Hematopoietic multipotent progenitor cell treated with erythropoietin and hydrocortisone succinate and interleukin-3 and kit ligand, for 4 days (in vitro differentiated cells): Measurements from ENCODE around the gene MC1R.
"Not testable (repeated sequence)": the region's sequence is repeated elsewhere in the genome, so short reads cannot be mapped to it uniquely, and the experiment has no call there.

Experiments
- DNase-seq: peaks from one replicate; pipeline ENCODE4 v3.0.0-alpha.2; 2015

Gene MC1R

DNA sequence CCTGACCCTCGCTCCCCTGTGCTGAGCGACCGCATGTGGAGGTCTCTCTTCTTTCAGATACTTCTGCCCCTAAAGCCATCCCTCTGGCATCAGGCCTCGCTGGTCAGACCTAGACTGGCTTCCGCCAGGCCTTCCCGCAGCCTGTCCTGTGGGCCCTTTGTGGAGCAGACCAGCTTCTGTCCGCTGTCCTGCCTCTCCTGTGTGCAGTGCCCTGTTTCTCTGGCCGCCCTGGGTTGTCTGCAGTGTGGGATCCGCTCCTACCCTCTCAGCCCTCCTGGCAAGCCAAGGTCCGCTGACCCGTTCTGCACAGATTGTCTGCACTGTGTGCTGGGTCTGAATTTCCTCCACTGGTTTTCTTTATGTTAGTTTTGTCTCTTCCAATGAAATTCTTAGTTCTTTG is 21.5 kb upstream of the MC1R start:
- DNase-seq = no peak

DNA sequence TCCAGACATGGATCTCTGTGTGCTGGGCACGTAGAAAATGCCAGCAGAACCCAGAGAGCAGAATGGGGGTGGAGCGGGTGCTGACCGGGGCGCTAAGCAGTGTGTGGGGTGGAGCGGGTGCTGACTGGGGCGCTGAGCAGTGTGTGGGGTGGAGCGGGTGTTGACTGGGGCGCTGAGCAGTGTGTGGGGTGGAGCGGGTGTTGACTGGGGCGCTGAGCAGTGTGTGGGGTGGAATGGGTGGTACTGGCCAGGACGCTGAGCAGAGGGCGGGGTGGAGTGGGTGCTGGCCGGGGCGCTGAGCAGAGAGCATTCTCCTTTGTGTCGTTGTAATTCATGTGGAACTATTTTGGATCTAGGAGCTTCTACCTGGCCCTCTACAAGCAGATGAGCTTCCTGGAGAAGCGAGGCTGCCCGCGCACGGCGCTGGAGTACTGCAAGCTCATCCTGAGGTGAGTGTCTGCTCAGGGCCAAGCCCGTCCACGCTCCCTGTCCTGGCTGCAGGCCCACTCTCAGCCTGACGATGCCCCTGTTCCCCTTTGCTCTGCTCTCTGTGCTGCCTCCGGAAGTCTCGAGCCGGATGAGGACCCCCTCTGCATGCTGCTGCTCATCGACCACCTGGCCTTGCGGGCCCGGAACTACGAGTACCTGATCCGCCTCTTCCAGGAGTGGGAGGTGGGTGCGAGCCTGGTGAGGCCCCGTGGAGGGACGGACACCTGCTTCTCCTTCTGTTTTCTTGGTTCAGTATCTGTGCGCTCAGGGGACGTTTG is 20.3 kb upstream of the MC1R start:
- no peak for DNase-seq

DNA sequence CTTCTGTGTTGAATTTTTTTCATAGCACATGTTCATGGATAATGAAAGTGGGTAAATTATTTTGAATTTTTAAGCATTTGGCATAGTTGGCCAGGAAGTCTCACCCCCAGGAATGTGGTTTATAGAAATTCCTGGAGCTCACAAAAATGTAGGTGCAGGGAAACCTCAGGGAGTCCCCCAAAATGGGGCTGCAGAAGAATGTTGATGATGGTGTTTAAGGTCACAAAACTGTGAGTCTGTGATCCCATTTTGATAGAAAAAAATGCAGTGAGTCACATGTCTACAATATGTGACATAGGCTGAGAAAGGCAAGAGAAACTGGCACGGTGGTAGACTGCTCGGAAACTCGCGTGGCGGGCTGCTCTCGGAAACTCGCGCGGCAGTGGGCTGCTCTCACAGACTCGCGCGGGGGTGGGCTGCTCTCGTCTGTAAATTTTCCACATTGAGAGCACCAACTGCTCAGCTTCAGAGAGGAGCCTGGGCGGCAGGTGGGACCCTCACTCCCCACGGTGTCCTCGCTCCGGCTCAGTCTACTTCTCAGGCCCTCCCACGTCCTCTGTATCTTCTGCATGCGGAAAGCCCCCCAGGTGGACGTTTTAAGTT is 18.7 kb upstream of the MC1R start:
- no peak for DNase-seq

DNA sequence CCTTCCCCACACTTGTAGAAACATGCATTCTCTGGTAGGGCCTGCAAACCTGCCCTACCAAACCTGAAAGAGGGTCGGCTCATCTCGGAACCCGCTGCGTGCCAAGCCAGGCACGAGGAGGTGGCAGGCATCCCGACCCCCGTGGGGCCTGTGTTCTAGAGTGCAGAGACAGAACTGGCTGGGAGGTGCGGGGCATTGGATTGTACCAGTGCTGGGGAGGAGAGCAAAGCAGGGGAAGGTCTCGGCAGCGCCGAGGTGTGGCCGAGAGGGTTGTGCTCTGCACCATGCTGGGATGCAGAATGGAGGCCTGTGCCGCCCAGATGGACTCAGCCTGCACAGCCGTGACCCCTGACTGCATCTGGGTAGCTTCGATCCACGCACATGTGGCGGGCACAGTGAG is 17.8 kb upstream of the MC1R start:
- DNase-seq = no peak

DNA sequence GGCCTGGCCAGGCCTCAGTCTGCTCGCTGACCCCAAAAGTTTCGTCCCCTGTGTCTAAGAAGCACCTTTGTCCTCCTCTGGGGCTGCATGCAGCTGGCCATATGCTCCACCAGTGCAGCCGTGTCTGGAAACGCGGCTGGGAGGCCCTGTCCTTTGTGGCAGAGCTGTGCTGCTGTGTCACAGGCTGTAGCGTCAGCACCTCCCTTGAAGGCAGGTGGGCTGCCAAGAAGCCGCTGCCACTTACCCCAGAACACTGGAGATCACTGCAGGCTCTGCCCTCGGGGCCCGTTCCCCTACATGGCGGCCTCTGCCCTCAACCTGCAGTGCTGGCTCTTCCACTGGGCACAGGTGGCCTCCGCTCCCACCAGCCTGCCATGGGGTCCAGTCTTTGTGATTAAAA is 15.7 kb upstream of the MC1R start:
- no peak for DNase-seq

DNA sequence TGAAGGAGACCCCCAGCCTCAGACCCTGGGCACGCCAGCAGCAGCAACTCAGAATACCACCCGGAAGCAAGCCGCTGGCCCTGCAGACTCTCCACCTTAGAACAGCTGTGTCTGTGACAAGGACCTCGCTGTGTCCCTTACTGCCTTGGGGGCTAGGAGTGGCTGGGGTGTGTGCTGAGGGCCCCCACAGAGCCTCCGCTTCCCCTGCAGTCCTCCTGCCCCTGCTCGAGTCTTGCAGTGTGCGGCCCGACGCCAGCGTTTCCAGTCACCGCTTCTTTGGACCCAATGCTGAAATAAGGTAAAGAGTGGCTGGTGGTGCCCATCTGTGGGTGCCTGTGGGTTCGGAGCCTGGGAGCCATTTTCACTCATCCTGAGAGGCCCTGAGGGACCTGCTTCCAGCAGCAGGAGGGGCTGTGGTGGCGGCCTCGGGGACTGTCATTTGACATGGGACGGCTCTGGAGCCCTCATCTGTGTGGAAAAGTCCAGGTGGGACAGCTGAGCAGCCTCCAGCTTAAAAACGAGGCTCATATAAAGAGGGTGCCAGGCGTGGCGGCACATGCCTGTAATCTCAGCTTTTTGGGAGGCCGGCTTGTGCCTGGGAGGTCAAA is 14.7 kb upstream of the MC1R start:
- no peak for DNase-seq

DNA sequence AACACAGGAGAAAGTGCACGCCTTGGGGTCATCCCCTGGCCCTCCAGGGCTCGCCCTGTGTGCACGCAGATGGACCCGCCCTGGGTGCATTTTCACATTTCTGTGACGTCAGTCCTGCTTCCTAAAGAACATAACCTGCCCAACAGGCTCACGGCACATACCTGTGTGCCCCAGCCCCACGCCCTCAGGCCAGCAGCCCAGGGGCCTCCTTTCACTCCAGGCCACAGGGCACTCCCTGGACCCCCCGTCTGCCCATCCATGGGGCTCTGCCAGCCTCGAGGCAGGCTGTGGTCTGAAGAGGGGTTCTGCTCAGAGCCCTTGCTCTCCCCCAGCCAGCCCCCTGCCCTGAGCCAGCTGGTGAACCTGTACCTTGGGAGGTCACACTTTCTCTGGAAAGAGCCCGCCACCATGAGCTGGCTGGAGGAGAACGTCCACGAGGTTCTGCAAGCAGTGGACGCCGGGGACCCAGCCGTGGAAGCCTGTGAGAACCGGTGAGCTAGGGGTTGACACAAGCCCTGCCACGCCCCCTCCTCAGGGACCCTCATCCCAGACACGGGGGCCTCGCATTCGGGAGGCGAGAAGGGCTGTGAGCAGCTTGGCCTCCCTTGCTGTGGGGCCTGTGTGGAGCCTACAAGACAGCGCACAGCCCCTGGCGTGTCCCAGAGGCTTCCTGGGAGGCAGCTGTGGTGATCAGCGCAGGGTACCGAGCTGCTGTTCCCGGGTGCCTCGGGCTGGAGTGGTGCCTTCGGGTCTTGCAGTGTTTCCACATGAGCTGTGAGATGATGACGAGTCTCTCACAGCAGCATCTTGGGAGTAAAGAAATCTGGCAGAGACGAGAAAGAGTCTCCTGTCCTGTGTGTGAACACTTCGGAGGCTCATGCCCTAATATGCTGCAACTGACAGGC is 13.8 kb upstream of the MC1R start:
- DNase-seq = no peak

DNA sequence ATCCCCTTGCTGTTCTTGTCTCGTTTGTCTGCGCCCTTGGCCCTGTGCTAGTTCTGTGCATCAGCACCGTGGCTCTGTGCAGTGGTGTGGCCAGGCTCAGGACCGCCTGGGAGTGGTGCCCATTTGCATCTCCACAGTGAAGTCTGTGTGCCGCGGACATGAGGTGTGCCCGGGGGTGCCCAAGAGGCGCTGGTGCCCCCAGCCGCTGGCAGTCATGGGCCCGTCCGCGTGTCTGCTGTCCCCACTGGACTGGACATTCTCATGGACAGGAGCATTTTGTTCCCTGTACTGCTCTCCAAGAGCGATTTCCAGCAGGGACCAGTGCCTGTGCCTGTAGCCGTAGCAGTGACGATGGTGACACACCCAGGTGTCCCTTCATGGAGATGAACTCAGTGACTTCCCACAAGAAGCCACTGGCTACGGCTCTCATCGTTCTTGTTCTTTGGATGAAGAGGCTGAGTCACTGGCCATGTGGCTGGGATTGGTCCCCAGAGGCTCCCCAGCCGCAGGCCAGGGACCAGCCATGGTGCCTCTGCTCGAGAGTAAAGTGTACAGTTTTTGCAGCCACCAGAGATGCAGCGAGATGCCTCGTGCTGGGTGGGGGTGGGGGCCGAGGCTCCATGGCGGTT is 13.0 kb upstream of the MC1R start:
- DNase-seq = no peak

DNA sequence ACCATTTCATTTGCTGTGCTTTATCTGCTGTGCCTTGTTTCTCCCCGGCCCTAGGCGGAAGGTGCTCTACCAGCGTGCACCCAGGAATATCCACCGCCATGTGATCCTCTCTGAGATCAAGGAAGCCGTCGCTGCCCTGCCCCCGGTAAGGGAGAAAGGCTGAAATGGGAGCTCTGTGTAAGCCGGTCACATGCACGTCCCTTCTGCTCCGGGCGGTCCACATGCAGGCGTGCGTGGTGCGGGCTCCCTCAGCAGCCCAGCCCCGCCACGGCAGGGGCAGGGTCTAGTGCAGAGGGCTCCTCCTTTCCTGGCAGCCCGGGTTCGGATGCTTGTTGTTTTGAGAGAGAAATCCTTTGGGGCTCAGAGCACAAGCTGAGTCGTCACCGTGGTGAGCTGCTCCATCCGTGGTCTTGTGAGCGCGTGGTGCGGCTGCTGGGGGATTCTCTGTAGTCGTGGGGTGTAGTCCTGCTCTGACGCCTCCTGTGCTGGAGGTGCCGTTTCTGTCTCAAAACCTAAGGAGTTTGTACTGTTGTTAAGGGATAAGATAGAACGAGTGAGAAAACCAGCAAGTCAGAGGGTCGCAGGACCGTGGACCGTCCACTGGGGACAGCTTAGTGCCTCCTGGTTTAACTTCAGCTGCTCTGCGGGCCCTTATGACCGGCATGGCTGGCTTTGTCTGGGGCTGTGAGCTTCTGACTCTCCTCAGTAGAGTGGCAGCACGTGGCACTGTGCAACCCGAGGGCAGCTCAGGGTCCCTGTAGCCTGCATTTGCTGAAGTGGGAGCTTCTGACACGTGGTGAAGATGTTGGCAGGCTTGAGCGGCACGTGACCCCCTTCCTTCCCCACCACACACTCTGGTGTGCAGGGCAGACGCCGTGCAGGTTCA is 12.3 kb upstream of the MC1R start:
- DNase-seq = no peak

DNA sequence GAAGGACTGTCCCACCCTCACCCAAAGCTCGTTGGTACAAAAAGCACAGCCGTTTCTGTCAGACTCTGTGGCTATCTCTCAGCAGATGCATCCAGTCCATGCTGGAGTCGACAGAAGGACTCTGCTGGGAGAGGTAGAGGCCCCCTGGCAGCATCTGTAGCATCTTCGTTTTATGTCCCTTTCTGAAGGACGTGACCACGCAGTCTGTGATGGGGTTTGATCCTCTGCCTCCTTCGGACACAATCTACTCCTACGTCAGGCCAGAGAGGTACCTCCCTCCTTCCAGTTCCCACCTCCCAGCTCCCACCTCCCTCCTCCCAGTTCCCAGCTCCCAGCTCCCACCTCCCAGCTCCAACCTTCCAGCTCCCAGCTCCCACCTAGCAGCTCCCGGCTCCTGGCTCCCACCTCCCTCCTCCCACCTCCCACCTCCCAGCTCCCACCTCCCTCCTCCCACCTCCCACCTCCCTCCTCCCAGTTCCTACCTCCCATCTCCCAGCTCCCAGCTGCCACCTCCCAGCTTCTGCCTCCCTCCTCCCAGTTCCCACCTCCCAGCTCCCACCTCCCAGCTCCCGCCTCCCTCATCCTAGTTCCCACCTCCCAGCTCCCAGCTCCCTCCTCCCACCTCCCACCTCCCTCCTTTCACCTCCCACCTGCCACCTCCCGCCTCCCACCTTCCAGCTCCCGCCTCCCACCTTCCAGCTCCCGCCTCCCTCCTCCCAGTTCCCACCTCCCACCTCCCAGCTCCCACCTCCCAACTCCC is 11.4 kb upstream of the MC1R start:
- no peak for DNase-seq

DNA sequence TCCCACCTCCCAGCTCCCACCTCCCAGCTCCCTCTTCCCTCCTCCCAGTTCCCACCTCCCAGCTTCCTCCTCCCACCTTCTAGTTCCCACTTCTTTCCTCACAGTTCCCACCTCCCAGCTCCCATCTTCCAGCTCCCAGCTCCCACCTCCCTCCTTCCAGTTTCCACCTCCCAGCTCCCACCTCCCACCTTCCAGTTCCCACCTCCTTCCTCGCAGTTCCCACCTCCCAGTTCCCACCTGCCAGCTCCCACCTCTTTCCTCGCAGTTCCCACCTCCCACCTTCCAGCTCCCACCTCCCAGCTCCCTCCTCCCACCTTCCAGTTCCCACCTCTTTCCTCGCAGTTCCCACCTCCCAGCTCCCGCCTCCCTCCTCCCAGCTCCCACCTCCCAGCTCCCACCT is 10.4 kb upstream of the MC1R start:
- DNase-seq = no peak

DNA sequence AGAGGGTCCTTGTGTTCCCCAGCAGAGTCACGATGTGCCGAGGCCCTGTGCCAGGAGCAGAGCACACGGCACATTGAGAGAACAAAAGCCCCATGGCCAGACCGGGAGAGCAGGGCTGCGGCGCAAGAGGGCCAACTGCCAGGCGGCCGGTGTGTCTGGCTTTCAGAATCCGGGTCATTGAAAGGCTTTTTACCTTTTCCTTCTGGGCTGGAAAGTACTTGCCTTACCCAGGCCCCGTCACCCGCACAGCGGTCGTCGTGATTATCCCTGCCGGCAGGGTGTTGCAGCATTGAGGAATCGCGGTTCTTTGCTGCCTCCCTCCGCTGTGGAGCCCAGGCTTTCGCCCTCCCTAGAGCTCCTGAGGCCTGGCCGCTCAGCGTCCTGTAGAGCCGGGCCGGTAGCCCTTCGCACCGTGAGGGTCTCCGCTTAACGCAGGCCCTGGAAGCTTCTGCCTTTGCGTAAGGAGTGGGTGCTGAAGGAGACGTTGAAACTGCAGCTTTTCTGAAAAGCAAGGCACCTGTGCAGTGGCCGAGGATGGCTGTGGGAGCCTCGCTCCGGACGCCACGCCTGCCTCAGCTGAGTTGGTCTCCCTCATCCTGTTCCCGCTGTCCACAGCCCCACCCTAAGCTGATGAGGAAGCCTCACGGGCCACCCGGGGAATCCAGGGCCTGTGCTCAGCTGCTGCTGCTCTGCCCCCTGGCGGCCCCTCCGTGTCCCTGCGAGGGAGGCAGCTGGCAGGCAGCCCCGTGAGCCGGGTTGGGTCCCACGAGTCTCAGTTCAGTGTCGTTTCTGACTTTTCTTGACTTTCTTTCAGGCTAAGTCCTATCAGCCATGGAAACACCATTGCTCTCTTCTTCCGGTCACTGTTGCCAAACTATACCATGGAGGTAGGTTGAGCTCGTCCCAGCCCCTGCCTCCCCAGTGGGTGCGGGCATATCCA is 8.6 kb upstream of the MC1R start:
- DNase-seq = peak; percentile 87

DNA sequence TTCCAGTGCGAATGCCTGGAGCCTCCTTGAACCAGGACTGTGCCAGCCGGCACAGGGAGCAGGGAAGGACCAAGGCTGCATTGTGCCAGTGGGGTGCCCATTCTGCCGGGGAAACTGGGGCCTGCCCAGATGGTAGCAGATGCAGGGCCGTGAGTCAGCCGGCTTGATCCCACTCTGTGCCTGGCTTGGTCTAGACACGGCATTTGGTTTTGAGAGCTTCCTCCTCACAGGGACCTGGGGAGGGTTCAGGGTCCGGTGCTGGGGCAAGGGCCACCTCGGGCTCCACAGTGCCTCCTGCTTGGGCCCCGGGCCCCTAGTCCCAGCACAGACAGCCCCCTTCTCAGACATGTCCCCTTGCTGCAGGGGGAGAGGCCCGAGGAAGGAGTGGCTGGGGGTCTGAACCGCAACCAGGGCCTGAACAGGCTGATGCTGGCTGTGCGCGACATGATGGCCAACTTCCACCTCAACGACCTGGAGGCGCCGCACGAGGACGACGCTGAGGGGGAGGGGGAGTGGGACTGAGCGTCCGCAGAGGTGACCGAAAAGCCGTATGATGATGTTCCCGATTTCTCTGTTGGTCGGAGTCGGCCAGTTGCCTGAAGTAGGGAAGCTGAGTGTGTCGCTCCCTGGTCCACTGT is 7.8 kb upstream of the MC1R start:
- no peak for DNase-seq

DNA sequence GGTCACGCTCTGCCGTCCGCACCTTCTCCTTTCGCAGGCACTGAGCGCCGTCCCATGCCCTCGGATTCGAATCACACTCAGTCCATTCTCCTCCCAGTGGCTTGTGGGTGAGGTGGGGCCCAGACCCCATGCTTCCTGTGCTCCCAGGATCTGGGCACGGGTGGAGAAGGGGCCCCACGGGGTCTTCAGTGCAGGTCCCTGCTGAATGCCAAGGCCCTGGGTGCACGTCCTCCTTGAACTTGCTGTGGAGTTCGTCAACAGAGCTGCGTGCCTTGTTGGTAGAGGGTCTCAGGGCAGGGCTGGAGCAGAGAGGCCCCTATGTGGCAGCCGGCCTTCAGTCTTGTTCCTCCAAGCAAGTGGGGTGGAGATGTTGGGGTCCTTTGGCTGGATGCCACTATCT is 7.3 kb upstream of the MC1R start:
- no peak for DNase-seq

DNA sequence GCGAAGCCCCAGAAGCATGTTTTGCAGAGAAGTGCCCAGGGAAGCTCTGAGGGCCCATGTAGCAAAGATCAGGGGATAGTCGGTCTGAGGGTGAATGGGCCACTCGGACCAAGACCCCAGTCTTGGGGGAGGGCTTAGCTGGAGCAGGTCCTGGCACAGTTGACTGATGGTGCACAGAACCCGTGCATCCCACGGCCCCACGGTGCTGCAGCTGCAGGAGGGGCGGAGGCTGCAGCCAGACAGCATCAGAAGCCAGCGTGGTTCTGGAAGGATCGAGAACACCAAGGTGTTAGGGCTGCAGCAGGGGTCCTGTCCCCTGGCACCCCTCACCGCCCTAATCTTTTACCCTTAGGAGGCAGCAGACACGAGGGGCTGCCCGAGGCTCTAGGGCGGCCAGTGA is 6.5 kb upstream of the MC1R start:
- no peak for DNase-seq

DNA sequence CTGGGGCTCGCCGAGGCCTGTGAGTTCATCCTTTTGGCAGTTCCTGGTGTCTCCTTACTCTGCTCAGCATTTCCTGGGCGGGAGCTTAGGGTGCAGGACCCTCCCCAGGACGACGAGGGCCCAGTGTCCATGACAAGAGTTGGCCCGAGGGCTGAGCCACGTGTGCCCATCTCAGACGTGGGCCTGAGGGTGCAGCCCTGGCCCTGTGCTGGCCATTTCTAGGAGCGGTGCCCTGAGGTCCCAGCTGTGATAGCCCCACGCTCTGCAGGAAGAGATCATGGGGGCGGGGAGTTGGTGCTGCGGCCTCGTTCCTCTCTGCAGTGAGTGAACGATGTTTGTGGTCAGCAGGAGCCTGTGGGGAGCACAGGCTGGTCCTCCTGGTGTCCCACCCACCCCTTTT is 6.0 kb upstream of the MC1R start:
- no peak for DNase-seq

DNA sequence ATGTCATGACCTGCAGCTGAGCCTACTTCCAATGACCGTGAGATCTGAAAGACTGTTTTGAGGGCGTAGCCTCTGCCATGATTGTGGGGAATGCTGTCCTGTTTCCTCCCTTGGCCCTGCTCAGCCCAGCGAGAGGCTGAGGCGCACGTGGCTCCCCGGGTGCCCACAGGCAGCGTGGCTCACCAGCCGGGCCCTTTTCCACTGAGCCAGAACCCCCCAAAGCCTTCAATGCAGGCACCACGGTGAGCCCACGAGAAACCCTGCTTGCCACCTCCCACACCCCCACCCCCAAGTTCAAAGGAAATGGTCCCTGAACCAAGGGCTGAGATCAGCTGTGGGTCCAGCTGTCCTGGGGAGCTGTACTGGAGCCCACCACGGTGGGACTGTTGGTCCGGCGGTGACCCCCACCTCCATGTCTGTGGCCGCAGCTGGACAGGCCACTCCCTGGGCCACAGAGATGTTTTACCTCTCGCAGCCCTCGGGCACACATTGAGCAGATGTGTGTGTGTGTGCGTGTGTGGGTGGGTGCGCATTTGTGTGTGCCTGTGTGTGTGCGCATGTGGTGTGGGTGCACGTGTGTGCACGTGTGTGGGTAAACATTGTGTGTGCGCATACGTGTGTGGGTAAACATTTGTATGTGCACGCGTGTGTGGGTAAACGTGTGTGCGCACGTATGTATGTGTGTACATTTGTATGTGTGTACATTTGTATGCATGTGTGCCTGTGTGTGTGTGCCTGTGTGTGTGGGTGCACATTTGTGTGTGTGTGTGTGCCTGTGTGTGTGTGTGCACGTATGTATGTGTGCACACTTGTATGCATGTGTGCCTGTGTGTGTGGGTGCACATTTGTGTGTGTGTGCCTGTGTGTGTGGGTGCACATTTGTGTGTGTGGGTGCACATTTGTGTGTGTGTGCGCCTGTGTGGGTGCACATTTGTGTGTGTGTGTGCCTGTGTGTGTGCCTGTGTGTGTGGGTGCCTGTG is 5.0 kb upstream of the MC1R start:
- no peak for DNase-seq

DNA sequence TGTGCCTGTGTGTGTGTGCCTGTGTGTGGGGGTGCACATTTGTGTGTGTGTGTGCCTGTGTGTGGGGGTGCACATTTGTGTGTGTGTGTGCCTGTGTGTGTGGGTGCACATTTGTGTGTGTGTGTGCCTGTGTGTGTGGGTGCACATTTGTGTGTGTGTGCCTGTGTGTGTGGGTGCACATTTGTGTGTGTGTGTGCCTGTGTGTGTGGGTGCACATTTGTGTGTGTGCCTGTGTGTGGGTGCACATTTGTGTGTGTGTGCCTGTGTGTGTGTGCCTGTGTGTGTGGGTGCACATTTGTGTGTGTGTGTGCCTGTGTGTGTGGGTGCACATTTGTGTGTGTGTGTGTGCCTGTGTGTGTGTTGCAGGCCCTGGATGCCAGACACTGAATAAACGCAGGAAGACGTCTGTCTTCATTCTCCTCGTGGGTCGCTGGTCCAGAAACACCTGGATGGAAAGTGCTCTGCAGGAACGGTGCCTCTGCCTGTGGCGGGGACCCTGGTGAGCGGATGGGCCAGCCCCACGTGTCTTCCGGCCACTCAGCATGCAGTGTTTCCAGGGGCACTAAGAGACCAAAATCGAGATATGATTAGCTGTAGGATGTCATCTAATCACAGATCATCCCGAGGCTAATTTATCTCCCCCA is 3.9 kb upstream of the MC1R start:
- DNase-seq = not testable (repeated sequence)
